Right atrium auricular region (tissue), 2 donors: ENCODE measurements around the gene STXBP4. TPM values are rescaled to one million over a fixed set of nuclear protein-coding genes. Genes with fewer than 3 reads are reported as not detected.

Experiments used
- total RNA-seq, 2 donors: library from RNA; depleted of rRNA; stranded (reverse); fragments of >200 nt; gene quantifications; one replicate each; pipeline ENCODE4 v1.1.0, GENCODE V29; 2016

STXBP4 gene
- total RNA-seq, 2 donors from 2014 or later = 3.9 to 17.1 TPM

Other genes with a start within 250 kb of the STXBP4 start
- 10 to 100 TPM; 16.0 to 18.2 TPM for gene TOM1L1, start 67.9 kb upstream of the STXBP4 start, total RNA-seq
- gene COX11, start 111 bp upstream of the STXBP4 start, total RNA-seq = 10 to 100 TPM; 57.1 to 75.3 TPM